LNCAP (cell line): ENCODE results near the gene PIK3AP1.

Experiments
- TF ChIP-seq, protein P1 (sequence below): fragments of 450-650 bp; IDR thresholded peaks from 2 replicates; pipeline ENCODE4 v1.5.1; 2017; ENCODE audit warnings: mild to moderate bottlenecking

Gene PIK3AP1

DNA sequence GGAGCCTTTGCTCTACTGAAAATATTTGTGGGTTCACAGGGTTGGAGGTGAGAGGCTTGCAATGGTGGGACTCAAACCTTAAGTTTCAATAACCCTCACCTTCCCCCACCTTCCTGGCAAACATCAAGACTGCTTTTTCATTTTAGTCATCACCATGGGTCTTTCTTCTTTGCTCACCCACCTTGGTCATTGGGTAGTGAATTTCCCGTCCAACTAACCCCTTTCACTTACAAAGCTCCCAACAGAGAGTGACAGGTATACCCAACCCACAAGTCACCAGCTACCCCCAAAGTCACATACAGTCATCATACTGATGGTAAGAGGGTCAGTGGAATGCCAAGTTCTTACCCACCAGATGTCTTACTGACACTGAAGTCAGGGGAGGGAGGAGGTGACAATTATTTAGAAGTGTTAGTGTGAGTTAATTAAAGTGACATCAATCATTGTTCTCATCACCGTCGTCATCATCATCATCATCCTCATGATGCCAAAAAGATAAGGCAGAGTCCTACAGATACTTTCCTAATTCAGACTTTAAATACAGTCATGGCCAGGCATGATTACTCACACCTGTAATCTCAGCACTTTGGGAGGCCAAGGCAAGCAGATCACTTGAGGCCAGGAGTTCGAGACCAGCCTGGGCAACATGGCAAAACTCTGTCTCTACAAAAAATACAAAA lies 49.0 kb downstream of the PIK3AP1 start:
- TF ChIP-seq, protein P1, sequence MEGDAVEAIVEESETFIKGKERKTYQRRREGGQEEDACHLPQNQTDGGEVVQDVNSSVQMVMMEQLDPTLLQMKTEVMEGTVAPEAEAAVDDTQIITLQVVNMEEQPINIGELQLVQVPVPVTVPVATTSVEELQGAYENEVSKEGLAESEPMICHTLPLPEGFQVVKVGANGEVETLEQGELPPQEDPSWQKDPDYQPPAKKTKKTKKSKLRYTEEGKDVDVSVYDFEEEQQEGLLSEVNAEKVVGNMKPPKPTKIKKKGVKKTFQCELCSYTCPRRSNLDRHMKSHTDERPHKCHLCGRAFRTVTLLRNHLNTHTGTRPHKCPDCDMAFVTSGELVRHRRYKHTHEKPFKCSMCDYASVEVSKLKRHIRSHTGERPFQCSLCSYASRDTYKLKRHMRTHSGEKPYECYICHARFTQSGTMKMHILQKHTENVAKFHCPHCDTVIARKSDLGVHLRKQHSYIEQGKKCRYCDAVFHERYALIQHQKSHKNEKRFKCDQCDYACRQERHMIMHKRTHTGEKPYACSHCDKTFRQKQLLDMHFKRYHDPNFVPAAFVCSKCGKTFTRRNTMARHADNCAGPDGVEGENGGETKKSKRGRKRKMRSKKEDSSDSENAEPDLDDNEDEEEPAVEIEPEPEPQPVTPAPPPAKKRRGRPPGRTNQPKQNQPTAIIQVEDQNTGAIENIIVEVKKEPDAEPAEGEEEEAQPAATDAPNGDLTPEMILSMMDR = no peak

DNA sequence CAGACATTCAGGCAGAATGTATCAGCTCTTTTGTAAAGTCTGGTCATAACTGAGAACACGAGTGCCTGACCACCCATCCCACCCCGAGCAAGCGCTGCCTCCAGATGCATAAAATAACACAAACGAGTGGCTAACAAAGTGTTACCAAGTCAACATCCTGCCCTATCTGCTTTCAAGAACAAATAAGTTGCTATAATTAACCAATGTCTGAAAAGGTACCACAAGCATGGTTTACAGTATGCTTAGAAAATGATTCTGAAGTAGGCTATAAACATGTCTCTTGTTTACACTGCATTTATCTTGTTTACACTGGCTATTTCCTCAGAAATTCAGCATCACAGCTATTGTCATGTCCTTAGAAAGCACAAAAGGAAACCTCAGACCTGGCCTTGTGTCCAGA lies 49.5 kb downstream of the PIK3AP1 start:
- TF ChIP-seq, protein P1 = no peak

DNA sequence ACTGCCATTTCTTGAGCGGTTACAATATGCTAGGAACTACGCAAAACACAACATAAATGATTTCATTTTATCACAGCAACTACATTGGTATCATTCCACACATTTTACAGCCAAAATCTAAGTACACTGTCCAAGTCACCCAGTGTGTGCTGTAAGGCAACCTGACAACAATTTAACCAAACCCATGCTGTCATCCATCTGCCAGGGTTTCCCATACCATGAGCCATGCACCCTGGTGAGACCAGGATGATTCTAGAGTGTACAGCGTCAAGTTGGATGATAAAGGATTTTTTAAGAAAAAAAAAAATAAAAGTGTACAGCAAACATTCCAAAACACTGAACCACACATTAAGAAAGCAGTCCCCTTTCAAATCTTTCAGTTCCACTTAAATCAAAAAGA lies 52.9 kb downstream of the PIK3AP1 start:
- TF ChIP-seq, protein P1 = no peak

- TF ChIP-seq, protein P1 = no peak
These were observed 53.6 kb downstream of the PIK3AP1 start for GRCh38 chr10:96666741-96667140.

DNA sequence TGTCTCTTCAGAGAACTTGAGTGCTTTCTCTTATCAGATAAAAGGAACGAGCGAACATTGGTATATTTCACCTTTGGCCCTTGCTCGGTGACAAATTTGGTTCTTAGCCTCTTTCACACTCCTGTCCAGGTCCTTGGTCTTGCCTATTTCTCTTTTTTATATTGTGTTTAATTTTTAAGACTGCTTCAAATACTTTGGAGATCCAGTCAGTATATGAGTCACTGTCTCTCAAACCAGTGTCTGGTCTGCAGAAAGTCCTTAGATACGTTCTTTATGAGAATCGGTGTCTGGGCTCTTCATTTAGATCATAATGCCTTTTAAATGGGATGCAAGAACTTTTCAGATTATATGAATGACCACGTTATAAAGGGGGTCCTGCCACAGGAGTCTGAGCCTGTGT lies 55.0 kb downstream of the PIK3AP1 start:
- TF ChIP-seq, protein P1 = no peak

GRCh38 chr10:96664563-96664962 lies 55.8 kb downstream of the PIK3AP1 start:
- TF ChIP-seq, protein P1 = no peak

GRCh38 chr10:96663797-96664196 lies 56.5 kb downstream of the PIK3AP1 start:
- TF ChIP-seq, protein P1 = no peak

GRCh38 chr10:96661632-96662031 lies 58.7 kb downstream of the PIK3AP1 start:
- TF ChIP-seq, protein P1 = no peak
